ENCODE measurements around the gene IL22RA2. TPM values are rescaled to one million over a fixed set of nuclear protein-coding genes. Genes with fewer than 3 reads are reported as not detected.

The IL22RA2 gene
- total RNA-seq, 1 donor from 2014 or later: not detected

- no peak for DNase-seq (ENCODE audit: low read depth in 2 of 2)
Measured at GRCh38 chr6:137097057-137097456, 76.4 kb downstream of the IL22RA2 start.

GRCh38 chr6:137095651-137096238 lies 77.7 kb downstream of the IL22RA2 start:
- no peak for DNase-seq (ENCODE audit: low read depth in 2 of 2)

- DNase-seq (ENCODE audit: low read depth in 2 of 2): no peak
Measured at GRCh38 chr6:137095093-137095492, 78.4 kb downstream of the IL22RA2 start.

GRCh38 chr6:137094411-137095008 lies 78.9 kb downstream of the IL22RA2 start:
- peak; percentile 42 to 69 for DNase-seq (ENCODE audit: low read depth in 2 of 2)

Other genes starting within 250 kb of the IL22RA2 start
- gene IL20RA, start 128.7 kb downstream of the IL22RA2 start, total RNA-seq: 0.26 and 1.1 TPM in 2 replicates
- 56.6 and 75.0 TPM in 2 replicates for gene IFNGR1, start 45.7 kb upstream of the IL22RA2 start, total RNA-seq

Data from dermis microvascular lymphatic vessel endothelial cell (primary cell).